ENCODE data around the gene KRT15.

The KRT15 gene

GRCh38 chr17:41463746-41464145 lies 54.9 kb downstream of the KRT15 start:
- Histone ChIP-seq H3K4me1 (ENCODE audit: control insufficient read depth, insufficient read depth, low read length) (no peaks in the 10 kb centered on the region), H3K4me3 (ENCODE audit: insufficient read depth, low read depth, low read length) (no peak overlapping the region), H3K9me3 (ENCODE audit: control insufficient read depth, low read length) (no peaks in the 10 kb centered on the region), H3K27ac (ENCODE audit: insufficient read depth, low read depth, low read length, poor library complexity, severe bottlenecking) (no peak overlapping the region), H3K27me3 (ENCODE audit: control insufficient read depth, insufficient read depth, low read length, poor library complexity, severe bottlenecking) (no peaks in the 10 kb centered on the region), H3K36me3 (ENCODE audit: control insufficient read depth, insufficient read depth, low read length) (no peaks in the 10 kb centered on the region)
- 93 to 95% methylated on average over 8 of the region's 8 CpGs for WGBS, 2 experiments

All from ectodermal cell (in vitro differentiated cells).